HepG2 (cell line): ENCODE data around the gene HOXA9. TPM values are rescaled to one million over a fixed set of nuclear protein-coding genes. Genes with fewer than 3 reads are reported as not detected.

Experiments
- ATM ChIP-seq: fragments of 450-650 bp; IDR thresholded peaks from 2 replicates; pipeline ENCODE4 v1.7.1; 2017; ENCODE audit warnings: mild to moderate bottlenecking, borderline replicate concordance
- FOXK1 ChIP-seq: sonication (generic); formaldehyde crosslinking; IDR thresholded peaks from 2 replicates; pipeline ENCODE4 v1.4.0; 2020; ENCODE audit warnings: low read depth, missing genetic modification reagents, borderline replicate concordance
- GTF2F1 ChIP-seq: fragments of 150-350 bp; IDR thresholded peaks from 2 replicates; pipeline ENCODE4 v1.6.1; 2014; ENCODE audit warnings: low read length
- HMGA1 ChIP-seq: sonication (generic); formaldehyde crosslinking; conservative IDR thresholded peaks from 2 replicates; pipeline ENCODE4 v1.4.0; 2020; ENCODE audit warnings: missing genetic modification reagents
- HOXA7 ChIP-seq: sonication (generic); formaldehyde crosslinking; IDR thresholded peaks from 2 replicates; pipeline ENCODE4 v1.8.1; 2022; ENCODE audit warnings: mild to moderate bottlenecking, missing genetic modification reagents, moderate library complexity
- NCOA2 ChIP-seq: sonication (generic); formaldehyde crosslinking; IDR thresholded peaks from 2 replicates; pipeline ENCODE4 v1.8.0; 2022; ENCODE audit warnings: inconsistent platforms
- NR2F2 ChIP-seq: IDR thresholded peaks from 2 replicates; pipeline ENCODE4 v1.6.1; 2012; ENCODE audit warnings: low read depth, inconsistent platforms, borderline replicate concordance
- PHF5A ChIP-seq: IDR thresholded peaks from one replicate; pipeline ENCODE4 v1.6.1; 2018; ENCODE audit warnings: low read depth, missing genetic modification reagents; ENCODE audit not compliant: unreplicated experiment
- RBAK ChIP-seq: sonication (generic); formaldehyde crosslinking; IDR thresholded peaks from 2 replicates; pipeline ENCODE4 v1.5.1; 2020; ENCODE audit warnings: mild to moderate bottlenecking, missing genetic modification reagents
- RNF2 ChIP-seq: fragments of 450-650 bp; conservative IDR thresholded peaks from 2 replicates; pipeline ENCODE4 v1.6.1; 2016; ENCODE audit warnings: low read depth
- SUZ12 ChIP-seq: fragments of 150-350 bp; IDR thresholded peaks from 2 replicates; pipeline ENCODE4 v1.6.1; 2014; ENCODE audit warnings: low read depth, low read length
- TBX3 ChIP-seq: fragments of 450-650 bp; IDR thresholded peaks from 2 replicates; pipeline ENCODE4 v1.6.1; 2017; ENCODE audit warnings: antibody characterized with exemption, mild to moderate bottlenecking, inconsistent platforms, borderline replicate concordance
- YY1 ChIP-seq: IDR thresholded peaks from 2 replicates; pipeline ENCODE4 v1.6.1; 2011; ENCODE audit warnings: low read length, low read depth, moderate library complexity, mild to moderate bottlenecking; ENCODE audit not compliant: insufficient read depth, insufficient replicate concordance
- ZFP41 ChIP-seq: sonication (generic); formaldehyde crosslinking; IDR thresholded peaks from 2 replicates; pipeline ENCODE4 v1.4.0; 2020; ENCODE audit warnings: mild to moderate bottlenecking, missing genetic modification reagents, borderline replicate concordance
- ZNF674 ChIP-seq: sonication (generic); formaldehyde crosslinking; IDR thresholded peaks from 2 replicates; pipeline ENCODE4 v1.5.0; 2020; ENCODE audit warnings: low read depth, mild to moderate bottlenecking, missing genetic modification reagents
- ZNF83 ChIP-seq: sonication (generic); formaldehyde crosslinking; IDR thresholded peaks from 2 replicates; pipeline ENCODE4 v1.4.0; 2020; ENCODE audit warnings: missing genetic modification reagents, mild to moderate bottlenecking, borderline replicate concordance
- polyA plus RNA-seq, 8 experiments: library from polyadenylated mRNA; depleted of rRNA in 3 of 8; stranded (reverse) in 7 of 8; unstranded in 1 of 8; fragments of >200 nt; fragmentation: Illumina TruSeq in 4 of 8; extraction: Trizol in 4 of 8; gene quantifications; 2 replicates each; pipeline versions ENCODE4 v1.2.1 to v1.2.3, GENCODE V29; 2011 to 2016; ENCODE audit warnings: low read depth in 4 of 8, missing spikeins in 1 of 8, mixed read lengths in 1 of 8; ENCODE audit not compliant: insufficient read depth in 1 of 8
- total RNA-seq, 5 experiments: library from RNA; depleted of rRNA; stranded (reverse); fragments of >200 nt; fragmentation: Illumina TruSeq; extraction: Trizol; gene quantifications; 2 replicates each; pipeline ENCODE4 v1.2.3, GENCODE V29; 2016; ENCODE audit warnings: low read depth in 1 of 5
- TF ChIP-seq, protein P1 (sequence below): sonication (generic); formaldehyde crosslinking; IDR thresholded peaks from 2 replicates; pipeline ENCODE4 v1.4.0; 2020; ENCODE audit warnings: low read depth, missing genetic modification reagents
- TF ChIP-seq, protein P2 (sequence below): sonication (generic); formaldehyde crosslinking; IDR thresholded peaks from 2 replicates; pipeline ENCODE4 v1.8.0; 2022; ENCODE audit warnings: mild to moderate bottlenecking, missing genetic modification reagents; ENCODE audit not compliant: insufficient replicate concordance
- TF ChIP-seq, protein P3 (sequence below): sonication (generic); formaldehyde crosslinking; IDR thresholded peaks from 2 replicates; pipeline ENCODE4 v1.4.0; 2020; ENCODE audit warnings: missing genetic modification reagents, mild to moderate bottlenecking, borderline replicate concordance
- TF ChIP-seq, protein P4 (sequence below): IDR thresholded peaks from 2 replicates; pipeline ENCODE4 v1.6.1; 2016; ENCODE audit warnings: mild to moderate bottlenecking

Gene HOXA9
- total and polyA plus RNA-seq, 2 of the 13 experiments (the other 11 are each of a cell fraction or from before 2014, with no cell fraction given): not detected

DNA sequence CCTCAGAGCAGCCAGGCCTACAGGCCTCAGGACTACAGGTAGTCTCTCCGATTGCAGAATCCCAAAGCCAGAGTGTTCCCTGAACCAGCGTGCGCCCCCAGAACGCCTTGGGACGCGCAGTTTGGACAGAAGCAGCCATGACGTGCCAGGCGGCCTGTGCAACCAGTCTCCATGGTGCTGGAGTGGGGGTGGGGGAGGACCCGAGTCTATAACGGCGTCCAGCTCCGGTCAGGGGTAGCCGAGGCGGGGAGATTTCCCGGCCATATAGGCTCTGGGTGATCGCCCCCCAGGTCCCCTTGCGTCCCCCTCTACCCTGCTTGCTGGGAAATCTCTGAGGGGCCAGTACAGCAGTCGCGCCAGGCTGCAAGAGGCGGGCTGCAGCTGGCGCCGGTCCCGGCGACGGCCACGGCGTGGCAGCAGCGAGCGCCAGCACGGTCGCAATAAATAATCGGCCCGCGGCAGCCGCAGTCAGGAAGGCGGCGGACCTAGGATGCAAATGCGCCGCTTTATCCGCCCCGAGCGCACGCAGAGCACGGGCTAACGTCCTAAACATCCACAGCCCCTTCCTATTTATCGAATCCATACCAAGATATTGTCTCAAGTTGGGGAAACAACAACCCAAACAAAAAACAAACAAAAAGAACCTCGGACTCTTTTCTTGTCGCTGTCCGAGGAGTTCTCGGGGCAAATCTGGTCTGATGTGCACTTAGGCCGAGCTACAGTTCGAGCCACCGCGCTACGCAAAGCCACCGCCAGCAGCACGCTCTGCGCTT, 14.6 kb downstream of the HOXA9 start (continued):
- TF ChIP-seq, protein P1, sequence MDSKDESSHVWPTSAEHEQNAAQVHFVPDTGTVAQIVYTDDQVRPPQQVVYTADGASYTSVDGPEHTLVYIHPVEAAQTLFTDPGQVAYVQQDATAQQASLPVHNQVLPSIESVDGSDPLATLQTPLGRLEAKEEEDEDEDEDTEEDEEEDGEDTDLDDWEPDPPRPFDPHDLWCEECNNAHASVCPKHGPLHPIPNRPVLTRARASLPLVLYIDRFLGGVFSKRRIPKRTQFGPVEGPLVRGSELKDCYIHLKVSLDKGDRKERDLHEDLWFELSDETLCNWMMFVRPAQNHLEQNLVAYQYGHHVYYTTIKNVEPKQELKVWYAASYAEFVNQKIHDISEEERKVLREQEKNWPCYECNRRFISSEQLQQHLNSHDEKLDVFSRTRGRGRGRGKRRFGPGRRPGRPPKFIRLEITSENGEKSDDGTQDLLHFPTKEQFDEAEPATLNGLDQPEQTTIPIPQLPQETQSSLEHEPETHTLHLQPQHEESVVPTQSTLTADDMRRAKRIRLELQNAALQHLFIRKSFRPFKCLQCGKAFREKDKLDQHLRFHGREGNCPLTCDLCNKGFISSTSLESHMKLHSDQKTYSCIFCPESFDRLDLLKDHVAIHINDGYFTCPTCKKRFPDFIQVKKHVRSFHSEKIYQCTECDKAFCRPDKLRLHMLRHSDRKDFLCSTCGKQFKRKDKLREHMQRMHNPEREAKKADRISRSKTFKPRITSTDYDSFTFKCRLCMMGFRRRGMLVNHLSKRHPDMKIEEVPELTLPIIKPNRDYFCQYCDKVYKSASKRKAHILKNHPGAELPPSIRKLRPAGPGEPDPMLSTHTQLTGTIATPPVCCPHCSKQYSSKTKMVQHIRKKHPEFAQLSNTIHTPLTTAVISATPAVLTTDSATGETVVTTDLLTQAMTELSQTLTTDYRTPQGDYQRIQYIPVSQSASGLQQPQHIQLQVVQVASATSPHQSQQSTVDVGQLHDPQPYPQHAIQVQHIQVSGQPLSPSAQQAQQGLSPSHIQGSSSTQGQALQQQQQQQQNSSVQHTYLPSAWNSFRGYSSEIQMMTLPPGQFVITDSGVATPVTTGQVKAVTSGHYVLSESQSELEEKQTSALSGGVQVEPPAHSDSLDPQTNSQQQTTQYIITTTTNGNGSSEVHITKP (CRISPR knock-in tag): no peak
- TF ChIP-seq RBAK (CRISPR knock-in tag) (no peak), SUZ12 (no peak), NR2F2 (no peak), HMGA1 (CRISPR knock-in tag) (no peak), PHF5A (peak; percentile 39), ATM (no peak), GTF2F1 (no peak), FOXK1 (no peak), NCOA2 (no peak), RNF2 (no peak), ZNF83 (CRISPR knock-in tag) (0 out of 2 replicates have a peak, but pooled peaks have one; percentile 20), HOXA7 (CRISPR knock-in tag) (no peak), YY1 (peak; percentile 68), TBX3 (no peak), ZFP41 (CRISPR knock-in tag) (no peak), ZNF674 (CRISPR knock-in tag) (no peak)
- TF ChIP-seq, protein P2, sequence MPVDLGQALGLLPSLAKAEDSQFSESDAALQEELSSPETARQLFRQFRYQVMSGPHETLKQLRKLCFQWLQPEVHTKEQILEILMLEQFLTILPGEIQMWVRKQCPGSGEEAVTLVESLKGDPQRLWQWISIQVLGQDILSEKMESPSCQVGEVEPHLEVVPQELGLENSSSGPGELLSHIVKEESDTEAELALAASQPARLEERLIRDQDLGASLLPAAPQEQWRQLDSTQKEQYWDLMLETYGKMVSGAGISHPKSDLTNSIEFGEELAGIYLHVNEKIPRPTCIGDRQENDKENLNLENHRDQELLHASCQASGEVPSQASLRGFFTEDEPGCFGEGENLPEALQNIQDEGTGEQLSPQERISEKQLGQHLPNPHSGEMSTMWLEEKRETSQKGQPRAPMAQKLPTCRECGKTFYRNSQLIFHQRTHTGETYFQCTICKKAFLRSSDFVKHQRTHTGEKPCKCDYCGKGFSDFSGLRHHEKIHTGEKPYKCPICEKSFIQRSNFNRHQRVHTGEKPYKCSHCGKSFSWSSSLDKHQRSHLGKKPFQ: peak; percentile 50
- TF ChIP-seq, protein P3, sequence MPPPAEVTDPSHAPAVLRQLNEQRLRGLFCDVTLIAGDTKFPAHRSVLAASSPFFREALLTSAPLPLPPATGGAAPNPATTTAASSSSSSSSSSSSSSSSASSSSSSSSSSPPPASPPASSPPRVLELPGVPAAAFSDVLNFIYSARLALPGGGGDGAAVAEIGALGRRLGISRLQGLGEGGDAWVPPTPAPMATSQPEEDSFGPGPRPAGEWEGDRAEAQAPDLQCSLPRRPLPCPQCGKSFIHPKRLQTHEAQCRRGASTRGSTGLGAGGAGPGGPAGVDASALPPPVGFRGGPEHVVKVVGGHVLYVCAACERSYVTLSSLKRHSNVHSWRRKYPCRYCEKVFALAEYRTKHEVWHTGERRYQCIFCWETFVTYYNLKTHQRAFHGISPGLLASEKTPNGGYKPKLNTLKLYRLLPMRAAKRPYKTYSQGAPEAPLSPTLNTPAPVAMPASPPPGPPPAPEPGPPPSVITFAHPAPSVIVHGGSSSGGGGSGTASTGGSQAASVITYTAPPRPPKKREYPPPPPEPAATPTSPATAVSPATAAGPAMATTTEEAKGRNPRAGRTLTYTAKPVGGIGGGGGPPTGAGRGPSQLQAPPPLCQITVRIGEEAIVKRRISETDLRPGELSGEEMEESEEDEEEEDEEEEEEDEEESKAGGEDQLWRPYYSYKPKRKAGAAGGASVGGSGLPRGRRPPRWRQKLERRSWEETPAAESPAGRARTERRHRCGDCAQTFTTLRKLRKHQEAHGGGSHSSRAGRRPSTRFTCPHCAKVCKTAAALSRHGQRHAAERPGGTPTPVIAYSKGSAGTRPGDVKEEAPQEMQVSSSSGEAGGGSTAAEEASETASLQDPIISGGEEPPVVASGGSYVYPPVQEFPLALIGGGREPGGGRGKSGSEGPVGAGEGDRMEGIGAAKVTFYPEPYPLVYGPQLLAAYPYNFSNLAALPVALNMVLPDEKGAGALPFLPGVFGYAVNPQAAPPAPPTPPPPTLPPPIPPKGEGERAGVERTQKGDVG: no peak; the same call in 1 of the 2 replicates
- TF ChIP-seq, protein P4, sequence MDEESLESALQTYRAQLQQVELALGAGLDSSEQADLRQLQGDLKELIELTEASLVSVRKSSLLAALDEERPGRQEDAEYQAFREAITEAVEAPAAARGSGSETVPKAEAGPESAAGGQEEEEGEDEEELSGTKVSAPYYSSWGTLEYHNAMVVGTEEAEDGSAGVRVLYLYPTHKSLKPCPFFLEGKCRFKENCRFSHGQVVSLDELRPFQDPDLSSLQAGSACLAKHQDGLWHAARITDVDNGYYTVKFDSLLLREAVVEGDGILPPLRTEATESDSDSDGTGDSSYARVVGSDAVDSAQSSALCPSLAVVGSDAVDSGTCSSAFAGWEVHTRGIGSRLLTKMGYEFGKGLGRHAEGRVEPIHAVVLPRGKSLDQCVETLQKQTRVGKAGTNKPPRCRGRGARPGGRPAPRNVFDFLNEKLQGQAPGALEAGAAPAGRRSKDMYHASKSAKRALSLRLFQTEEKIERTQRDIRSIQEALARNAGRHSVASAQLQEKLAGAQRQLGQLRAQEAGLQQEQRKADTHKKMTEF (CRISPR knock-in tag): peak; percentile 63; the same call in 1 of the 2 replicates
